CD1c-positive myeloid dendritic cell (primary cell): ENCODE data around the gene TRERF1.

Experiments
- DNase-seq: peaks from one replicate; pipeline ENCODE4 v3.0.0-alpha.2; 2016; ENCODE audit errors: extremely low spot score

Gene TRERF1

GRCh38 chr6:42393339-42393738 is 58.4 kb downstream of the TRERF1 start:
- no peak for DNase-seq

GRCh38 chr6:42392833-42393232 is 58.9 kb downstream of the TRERF1 start:
- no peak for DNase-seq

DNA sequence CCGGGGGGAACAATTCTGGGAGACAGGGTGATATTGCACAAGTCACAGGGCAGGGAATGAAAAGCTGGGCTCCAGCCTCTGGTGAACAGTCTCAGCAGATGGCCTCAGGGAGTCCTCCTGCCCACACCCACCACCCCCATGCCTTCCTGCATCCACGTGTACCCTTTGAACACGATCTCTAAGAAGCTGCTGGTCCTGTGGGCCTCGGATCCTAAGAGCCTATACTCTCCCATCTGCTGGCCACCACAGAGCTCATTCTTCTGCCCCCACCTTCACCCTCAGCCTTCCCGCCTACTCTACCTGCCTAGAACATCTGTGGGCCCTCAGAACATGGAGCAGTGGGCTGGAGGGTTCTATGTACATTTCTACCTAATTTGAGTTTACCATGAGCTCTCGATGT is 60.3 kb downstream of the TRERF1 start:
- DNase-seq = no peak

DNA sequence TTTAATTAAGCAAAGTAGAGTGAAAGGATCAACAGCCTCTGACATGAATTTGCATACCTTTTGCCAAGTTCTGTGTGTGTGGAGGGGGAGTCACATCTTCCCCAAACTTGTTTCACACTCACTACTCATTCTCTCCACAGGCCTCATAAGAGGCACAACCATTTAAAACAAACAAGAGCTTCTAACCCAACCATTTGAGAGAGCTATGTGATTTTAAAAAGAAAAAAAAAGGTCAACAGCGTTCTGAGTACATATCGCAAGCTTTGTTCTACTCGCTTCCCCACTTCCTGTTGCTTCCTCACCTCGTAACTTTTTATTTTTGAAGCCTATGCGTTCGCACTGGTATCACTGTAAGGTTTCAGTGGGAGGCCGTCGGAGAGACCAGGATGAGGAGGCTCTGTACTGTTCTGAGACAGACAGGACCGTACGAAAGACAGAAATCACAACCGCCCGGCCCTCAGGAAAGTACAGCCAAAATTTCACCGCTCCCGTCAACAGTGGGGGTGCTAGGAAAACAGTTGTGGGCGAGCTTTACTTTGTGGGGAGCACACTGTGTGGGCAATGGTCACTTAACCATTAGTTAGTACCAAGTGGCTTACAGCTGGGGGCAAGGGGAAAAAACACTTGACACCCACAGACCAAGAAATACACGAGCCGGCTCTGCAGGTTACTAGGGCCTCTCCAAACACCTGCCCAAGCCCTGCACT is 61.3 kb downstream of the TRERF1 start:
- DNase-seq = peak; percentile 27

DNA sequence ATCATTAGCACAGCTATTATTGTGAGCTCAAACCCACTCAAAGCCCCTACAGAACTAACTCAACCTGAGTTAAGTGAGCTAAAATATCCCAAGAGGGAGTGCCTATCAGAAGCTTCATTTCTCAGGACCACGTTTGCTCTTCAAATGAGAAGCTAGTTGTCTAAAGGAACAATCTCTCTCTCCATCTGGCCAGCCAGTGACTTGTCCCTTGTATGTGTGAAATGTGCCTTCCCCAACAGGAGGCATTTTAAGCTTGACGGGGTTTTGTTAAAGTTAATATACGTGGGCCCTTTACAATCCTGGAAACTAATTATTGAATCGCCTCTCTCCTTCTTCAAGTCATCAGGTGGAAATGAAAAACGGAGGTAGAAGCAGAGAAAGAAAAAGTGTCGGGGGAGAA is 62.0 kb downstream of the TRERF1 start:
- no peak for DNase-seq

DNA sequence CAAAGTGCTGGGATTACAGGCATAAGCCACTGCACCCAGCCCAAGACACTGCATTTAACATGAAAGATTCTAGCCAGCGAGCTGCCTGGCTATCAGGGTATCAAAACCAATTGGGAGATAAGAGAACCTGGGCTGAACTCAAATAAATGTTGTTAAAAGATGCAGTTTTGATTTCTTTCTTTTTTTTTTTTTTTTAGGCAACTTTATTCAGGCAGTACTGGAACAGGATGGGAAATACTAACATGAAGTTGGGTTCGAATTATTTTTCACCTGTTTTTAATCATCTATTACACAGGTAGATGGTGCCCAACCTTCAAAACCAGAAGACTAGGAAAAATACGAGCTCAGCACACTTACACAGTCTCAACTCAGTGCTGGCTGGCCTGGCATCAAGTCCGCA is 63.7 kb downstream of the TRERF1 start:
- no peak for DNase-seq

GRCh38 chr6:42387336-42387735 is 64.4 kb downstream of the TRERF1 start:
- DNase-seq = no peak

DNA sequence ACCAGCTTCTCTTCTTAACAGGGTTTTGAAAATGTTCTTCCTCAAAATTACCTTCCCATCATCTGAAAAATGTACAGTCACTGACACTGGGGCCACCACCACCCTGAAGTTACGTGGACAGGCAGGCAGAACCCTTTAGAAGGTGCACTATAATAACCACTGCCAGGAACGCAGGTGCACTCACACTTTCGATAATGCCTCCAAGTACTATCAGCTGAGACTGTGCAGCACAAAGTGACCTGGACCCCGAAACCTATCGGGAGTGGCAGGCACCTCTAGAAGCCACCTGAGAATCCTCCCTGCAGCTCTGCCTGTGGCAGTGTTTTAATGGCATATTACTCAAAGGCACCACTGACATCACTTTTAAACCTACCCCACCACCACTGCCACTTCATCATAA is 66.4 kb downstream of the TRERF1 start:
- no peak for DNase-seq

DNA sequence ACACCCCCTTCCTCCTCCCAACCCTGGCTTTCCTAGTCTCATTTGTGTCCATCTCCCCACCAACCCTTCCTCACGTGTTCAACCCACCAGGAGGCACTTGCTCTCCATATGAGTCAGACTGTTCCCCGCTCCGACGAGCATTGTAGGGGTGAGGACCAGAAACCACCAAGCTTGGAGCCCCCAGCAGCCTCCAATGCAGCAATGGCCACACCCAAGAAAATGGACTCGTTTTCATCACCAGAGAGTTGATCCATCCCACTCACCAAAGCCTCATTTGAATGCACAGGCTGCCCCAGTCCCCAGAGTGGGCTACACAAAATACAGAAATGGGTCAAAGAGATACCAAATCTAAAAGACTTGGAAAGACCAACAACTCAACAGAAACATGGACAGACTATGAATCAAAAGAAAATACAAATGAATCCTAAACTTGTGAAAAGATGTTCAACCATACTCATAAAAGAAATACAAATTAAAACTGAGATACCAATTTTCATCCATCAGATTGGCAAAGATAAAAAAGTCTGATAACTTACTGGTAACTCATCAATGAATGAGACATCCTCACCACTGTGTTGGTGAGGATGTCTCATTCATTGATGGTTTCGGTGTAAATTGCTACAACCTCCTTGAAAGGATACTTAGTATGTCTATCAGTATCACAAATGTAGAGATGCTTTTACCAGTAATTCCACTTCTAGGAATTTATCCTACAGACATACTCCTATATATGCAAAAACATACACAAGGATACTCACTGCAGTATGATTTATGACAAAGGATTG is 68.1 kb downstream of the TRERF1 start:
- no peak for DNase-seq

GRCh38 chr6:42381850-42382249 is 69.9 kb downstream of the TRERF1 start:
- no peak for DNase-seq

DNA sequence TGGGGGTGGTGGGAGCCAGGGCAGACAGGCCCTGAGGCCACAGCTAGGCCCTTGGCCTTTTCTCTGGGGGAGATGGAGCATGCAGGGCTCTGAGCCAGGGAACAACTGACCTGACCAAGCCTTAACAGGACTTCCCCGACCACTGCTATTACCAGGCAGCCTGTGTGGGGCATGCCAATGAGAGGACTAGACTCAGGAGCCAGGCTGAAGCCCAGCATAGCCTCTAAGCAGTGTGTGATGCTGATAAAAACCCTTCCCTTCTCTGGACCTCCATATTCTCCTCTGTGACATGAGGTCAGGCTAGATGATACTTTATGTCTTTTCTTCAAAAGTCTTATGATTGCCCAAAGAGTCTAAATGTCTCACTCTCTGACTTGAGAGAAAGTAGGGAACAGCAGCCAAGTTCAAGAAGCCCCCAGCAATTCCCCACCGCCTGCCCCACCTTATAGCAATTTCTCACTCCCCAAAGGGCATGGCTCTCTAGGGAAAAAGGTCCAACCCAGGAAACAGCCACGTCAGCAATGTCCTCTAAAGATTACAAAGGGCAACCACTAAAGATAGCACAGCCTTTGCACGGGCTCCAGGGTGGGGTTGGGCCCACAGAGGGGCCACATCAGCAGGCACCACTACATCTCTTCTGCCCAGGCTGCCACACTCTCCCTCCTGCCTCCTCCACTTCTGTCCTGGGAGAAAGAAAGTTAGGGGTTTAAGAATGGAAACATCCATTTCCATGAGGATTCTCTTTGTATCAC is 71.3 kb downstream of the TRERF1 start:
- no peak for DNase-seq

DNA sequence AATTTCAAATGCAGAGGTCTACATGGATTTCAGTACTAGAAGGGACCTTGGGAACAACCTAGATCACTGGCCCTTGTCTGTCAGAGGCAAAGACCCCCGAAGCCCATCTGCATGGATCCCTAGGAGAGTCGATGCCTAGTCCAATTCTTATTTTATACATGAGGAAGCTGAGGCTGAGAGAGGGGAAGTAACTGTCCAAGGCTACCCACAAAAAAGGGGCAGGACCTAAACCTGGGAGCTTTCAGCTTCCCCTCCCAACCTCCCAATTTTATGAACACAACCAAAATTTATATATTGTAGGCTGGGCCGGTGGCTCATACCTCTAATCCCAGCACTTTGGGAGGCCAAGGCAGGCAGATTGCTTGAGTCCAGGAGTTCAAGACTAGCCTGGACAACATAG is 73.2 kb downstream of the TRERF1 start:
- peak; percentile 72 for DNase-seq

DNA sequence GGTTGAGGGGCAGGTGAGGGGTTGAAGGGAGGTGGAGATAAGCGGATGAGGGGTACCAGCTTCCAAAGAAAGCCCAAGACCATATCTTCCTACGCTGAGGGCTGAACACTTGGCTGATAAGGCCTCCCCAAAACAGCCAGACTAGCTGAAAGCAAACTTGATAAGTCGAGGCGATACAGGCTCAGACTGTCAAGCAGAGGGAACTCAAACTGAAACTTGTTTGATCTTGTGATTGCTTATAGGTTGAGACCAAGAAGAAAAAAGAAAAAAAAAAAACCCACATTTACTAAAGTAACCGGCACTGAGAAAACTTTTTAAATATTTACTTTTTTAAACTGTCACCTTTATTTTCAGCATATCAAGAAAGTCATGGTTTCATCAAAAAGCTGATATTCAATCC is 73.6 kb downstream of the TRERF1 start:
- peak; percentile 31 for DNase-seq

GRCh38 chr6:42375007-42375635 is 76.6 kb downstream of the TRERF1 start:
- peak; percentile 55 for DNase-seq

GRCh38 chr6:42374018-42374669 is 77.6 kb downstream of the TRERF1 start:
- DNase-seq = peak; percentile 65

DNA sequence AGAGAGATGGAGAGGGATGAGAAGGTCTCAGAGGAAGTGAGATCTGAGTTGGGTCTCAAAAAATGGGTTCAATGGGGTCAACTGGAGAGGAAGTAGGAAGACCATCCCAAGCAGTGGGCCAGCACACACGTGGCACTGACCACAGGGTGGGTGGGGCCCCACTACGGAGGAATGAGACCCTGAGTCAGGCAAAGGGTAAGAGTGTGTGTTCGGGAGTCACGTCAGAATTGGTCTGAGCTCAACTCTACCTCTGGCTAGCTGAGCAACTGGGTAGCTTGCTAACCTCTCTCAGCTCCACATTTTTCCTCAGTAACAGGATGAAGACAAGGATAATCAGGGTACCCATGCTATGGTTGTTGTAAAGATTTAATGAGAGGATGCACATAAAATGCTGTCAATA is 79.0 kb downstream of the TRERF1 start:
- peak; percentile 83 for DNase-seq

DNA sequence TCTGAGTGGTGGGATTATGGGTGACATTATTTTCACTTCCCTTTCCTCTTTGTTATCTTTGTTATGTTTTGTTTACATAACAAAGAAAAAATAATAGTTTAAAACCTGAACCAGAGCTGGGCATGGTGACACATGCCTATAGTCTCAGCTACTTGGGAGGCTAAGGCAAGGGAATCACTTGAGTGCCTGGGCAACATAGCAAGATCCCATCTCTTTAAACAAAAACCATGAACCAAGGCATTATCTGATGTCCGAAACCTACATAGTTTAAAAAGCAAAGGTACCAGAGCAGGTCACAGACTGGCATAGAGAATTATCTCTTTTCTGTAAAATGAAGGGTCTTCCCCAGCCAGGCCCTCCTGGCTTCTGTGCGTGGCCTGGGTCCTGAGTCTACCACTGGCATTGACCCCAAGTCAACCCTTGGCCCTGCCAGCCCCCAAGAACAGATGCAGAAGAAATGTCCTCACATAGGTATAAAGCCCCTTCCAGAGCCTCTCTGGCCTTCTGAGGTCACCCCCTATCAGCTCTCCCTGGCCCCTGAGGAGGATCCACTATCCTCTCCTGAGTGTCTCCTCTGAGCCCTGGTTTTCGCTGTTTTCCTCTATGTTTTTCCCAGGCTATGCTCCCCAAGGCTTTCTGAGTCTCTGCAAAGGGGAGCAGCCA is 81.3 kb downstream of the TRERF1 start:
- peak; percentile 47 for DNase-seq

DNA sequence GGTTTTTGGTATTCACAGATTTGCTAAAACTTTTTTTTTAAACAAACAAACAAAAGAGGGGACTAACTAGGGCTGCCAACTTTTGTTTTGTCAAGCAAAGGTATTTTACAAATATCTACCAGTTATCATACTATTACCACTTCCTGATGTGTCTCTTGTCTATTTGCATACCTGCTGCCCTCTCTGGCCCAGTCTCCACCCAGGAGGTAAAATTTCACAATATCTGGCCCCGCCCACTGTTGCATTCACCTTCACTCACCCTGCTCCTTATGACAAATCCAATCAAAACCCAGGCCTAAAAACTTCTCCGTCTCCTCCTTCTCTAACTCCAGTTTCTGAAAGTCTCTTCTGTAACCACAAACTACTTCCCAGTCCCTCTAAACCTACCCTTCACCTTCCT is 82.2 kb downstream of the TRERF1 start:
- DNase-seq = no peak

- peak; percentile 88 for DNase-seq
Measured at GRCh38 chr6:42368181-42368580, 83.5 kb downstream of the TRERF1 start.

GRCh38 chr6:42367353-42368011 is 84.2 kb downstream of the TRERF1 start:
- DNase-seq = peak; percentile 88

DNA sequence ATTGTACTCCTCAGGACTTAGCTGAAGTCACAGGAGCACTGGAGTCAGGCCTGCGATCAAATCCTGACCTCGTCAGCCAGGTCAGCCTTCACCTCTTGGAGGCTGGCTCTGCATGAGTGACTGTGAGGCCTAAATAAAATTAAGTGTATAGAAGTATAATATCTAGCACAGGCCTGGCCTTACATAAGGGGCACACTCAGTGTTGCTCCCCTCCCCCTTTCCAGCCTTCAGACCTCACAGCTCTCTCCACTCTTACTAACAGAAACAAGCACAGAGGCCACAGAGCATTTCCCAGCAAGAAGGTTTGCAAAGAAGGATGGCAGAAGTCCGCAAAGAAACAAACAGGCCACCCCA is 84.8 kb downstream of the TRERF1 start:
- DNase-seq = no peak
